Esophagus muscularis mucosa (tissue), 4 donors: ENCODE measurements around the gene VAMP1.

ENCODE experiments used
- EP300 ChIP-seq: sonication (generic); formaldehyde crosslinking; IDR thresholded peaks from one replicate; pipeline ENCODE4 v1.6.1; 2017; ENCODE audit warnings: antibody characterized with exemption
- POLR2A ChIP-seq: fragments of 450-650 bp; IDR thresholded peaks from one replicate; pipeline ENCODE4 v1.6.1; 2017; ENCODE audit warnings: antibody characterized with exemption, moderate library complexity, mild to moderate bottlenecking, low read depth
- POLR2AphosphoS5 ChIP-seq, 2 donors: sonication (generic); formaldehyde crosslinking; IDR thresholded peaks; one replicate each; pipeline ENCODE4 v1.6.1; 2017; ENCODE audit warnings: antibody characterized with exemption in 2 of 2
- TF ChIP-seq, protein P1 (sequence below), 3 experiments: fragments of 200-600 bp in 2 of 3; fragments of 450-650 bp in 1 of 3; sonication (generic) in 2 of 3; IDR thresholded peaks; one replicate each; pipeline ENCODE4 v1.5.1; 2017 to 2019; ENCODE audit warnings: antibody characterized with exemption in 3 of 3, mild to moderate bottlenecking in 2 of 3, moderate library complexity in 1 of 3

DNA sequence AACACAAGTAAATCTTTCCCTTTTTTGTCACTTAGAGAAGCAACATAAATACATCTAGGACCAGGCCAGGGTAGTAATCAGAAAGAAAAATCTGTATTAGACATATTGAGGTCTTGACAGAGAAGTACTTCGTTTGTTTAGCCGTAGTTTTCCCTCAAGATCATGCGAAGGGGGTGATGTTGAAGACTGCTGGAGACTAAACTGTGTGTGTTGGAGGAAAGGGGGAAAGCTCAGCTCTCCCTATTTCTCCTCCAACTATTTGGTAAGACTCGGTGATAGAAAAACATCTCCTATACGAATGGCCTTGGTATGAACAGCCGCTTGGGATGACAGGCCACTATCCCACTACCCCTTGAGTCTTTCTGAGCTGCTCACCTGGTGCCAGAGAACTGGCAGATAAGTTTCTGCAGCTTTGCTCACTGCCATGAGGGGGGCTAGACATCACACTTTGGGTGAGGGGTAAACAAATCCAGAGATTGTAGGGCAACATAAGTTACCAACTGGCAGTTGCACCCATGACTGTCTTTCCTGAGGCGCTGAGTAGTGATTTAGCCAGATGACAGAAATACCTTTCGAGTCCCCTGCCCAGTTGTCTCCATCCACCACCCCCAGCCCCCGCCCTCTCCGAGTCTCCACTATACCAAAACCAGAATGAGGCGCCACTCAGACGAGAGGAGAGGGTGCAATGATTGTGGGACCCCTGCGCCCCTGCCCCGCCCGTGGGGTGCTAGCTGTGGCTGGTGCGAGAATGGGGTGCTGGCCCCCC, 685 bp downstream of the VAMP1 start:
- TF ChIP-seq, protein P1, sequence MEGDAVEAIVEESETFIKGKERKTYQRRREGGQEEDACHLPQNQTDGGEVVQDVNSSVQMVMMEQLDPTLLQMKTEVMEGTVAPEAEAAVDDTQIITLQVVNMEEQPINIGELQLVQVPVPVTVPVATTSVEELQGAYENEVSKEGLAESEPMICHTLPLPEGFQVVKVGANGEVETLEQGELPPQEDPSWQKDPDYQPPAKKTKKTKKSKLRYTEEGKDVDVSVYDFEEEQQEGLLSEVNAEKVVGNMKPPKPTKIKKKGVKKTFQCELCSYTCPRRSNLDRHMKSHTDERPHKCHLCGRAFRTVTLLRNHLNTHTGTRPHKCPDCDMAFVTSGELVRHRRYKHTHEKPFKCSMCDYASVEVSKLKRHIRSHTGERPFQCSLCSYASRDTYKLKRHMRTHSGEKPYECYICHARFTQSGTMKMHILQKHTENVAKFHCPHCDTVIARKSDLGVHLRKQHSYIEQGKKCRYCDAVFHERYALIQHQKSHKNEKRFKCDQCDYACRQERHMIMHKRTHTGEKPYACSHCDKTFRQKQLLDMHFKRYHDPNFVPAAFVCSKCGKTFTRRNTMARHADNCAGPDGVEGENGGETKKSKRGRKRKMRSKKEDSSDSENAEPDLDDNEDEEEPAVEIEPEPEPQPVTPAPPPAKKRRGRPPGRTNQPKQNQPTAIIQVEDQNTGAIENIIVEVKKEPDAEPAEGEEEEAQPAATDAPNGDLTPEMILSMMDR (IDR thresholded peaks at IDR 0.05) = no peak
- no peak for TF ChIP-seq POLR2AphosphoS5 (IDR thresholded peaks at IDR 0.05)
- no peak for TF ChIP-seq EP300
- TF ChIP-seq POLR2A = no peak
